Liver (tissue), 9 donors: ENCODE results near the gene GNB1. TPM values are rescaled to one million over a fixed set of nuclear protein-coding genes. Genes with fewer than 3 reads are reported as not detected.

Experiments
- DNase-seq: peaks from one replicate; pipeline ENCODE4 v3.0.0-alpha.2; 2017; ENCODE audit warnings: low spot score
- H3K27ac ChIP-seq, 2 donors: one replicate each; pipeline ENCODE4 v1.7.0; 2013; ENCODE audit warnings: inconsistent platforms in 2 of 2, low read length in 2 of 2, control low read depth in 1 of 2, low read depth in 1 of 2, mild to moderate bottlenecking in 1 of 2
- H3K27me3 ChIP-seq, 4 donors: one replicate each; pipeline versions ENCODE4 v1.6.1 to v1.7.0; 2013; ENCODE audit warnings: low read length in 3 of 4, inconsistent platforms in 1 of 4, mild to moderate bottlenecking in 1 of 4, moderate library complexity in 1 of 4; ENCODE audit not compliant: control insufficient read depth in 4 of 4, insufficient read depth in 4 of 4
- H3K36me3 ChIP-seq, 4 donors: one replicate each; pipeline versions ENCODE4 v1.6.1 to v1.7.0; 2013; ENCODE audit warnings: low read length in 3 of 4, mild to moderate bottlenecking in 3 of 4, low read depth in 1 of 4, moderate library complexity in 1 of 4; ENCODE audit not compliant: control insufficient read depth in 4 of 4, insufficient read depth in 3 of 4
- H3K4me1 ChIP-seq, 4 donors: one replicate each; pipeline versions ENCODE4 v1.6.1 to v1.7.0; 2013; ENCODE audit warnings: low read length in 3 of 4, mild to moderate bottlenecking in 3 of 4, moderate library complexity in 1 of 4; ENCODE audit not compliant: control insufficient read depth in 4 of 4, insufficient read depth in 4 of 4
- H3K4me3 ChIP-seq, 3 donors: one replicate each; pipeline versions ENCODE4 v1.6.1 to v1.7.0; 2013; ENCODE audit warnings: low read length in 3 of 3, control low read depth in 1 of 3, low read depth in 1 of 3, mild to moderate bottlenecking in 1 of 3
- H3K9ac ChIP-seq, 2 donors: one replicate each; pipeline ENCODE4 v1.7.0; 2013; ENCODE audit warnings: low read length in 2 of 2, mild to moderate bottlenecking in 2 of 2, moderate library complexity in 2 of 2, control low read depth in 1 of 2, low read depth in 1 of 2
- H3K9me3 ChIP-seq, 4 donors: one replicate each; pipeline versions ENCODE4 v1.6.1 to v1.7.0; 2013; ENCODE audit warnings: low read length in 3 of 4; ENCODE audit not compliant: control insufficient read depth in 4 of 4
- ATF3 ChIP-seq: IDR thresholded peaks from 2 replicates; pipeline ENCODE4 v1.6.1; 2016; ENCODE audit warnings: antibody characterized with exemption
- CTCF ChIP-seq: fragments of 150-350 bp; IDR thresholded peaks from 2 replicates; pipeline ENCODE4 v1.5.1; 2017; ENCODE audit warnings: improper control_type of control experiment, low read depth, low read length; ENCODE audit not compliant: missing input control
- EGR1 ChIP-seq, 2 donors: IDR thresholded peaks; 2 replicates each; pipeline ENCODE4 v1.6.1; 2016 to 2018; ENCODE audit warnings: antibody characterized with exemption in 2 of 2, low read depth in 2 of 2
- FOXA1 ChIP-seq: IDR thresholded peaks from 2 replicates; pipeline ENCODE4 v1.6.1; 2016; ENCODE audit warnings: antibody characterized with exemption
- FOXA2 ChIP-seq: IDR thresholded peaks from 2 replicates; pipeline ENCODE4 v1.6.1; 2016; ENCODE audit warnings: antibody characterized with exemption
- HNF4A ChIP-seq, 2 donors: conservative IDR thresholded peaks; 2 replicates each; pipeline ENCODE4 v1.6.1; 2016; ENCODE audit warnings: antibody characterized with exemption in 2 of 2, mild to moderate bottlenecking in 2 of 2
- HNF4G ChIP-seq: IDR thresholded peaks from 2 replicates; pipeline ENCODE4 v1.6.1; 2016; ENCODE audit warnings: antibody characterized with exemption
- JUND ChIP-seq, 2 donors: IDR thresholded peaks; 2 replicates each; pipeline ENCODE4 v1.6.1; 2016; ENCODE audit warnings: antibody characterized with exemption in 2 of 2
- MAX ChIP-seq: IDR thresholded peaks from 2 replicates; pipeline ENCODE4 v1.6.1; 2016; ENCODE audit warnings: antibody characterized with exemption
- NR2F2 ChIP-seq: IDR thresholded peaks from 2 replicates; pipeline ENCODE4 v1.6.1; 2016; ENCODE audit warnings: antibody characterized with exemption
- RAD21 ChIP-seq, 2 donors: IDR thresholded peaks; 2 replicates each; pipeline ENCODE4 v1.6.1; 2016; ENCODE audit warnings: antibody characterized with exemption in 2 of 2, mild to moderate bottlenecking in 2 of 2
- REST ChIP-seq: IDR thresholded peaks from 2 replicates; pipeline ENCODE4 v1.6.1; 2016; ENCODE audit warnings: antibody characterized with exemption, mild to moderate bottlenecking
- RXRA ChIP-seq, 2 donors: IDR thresholded peaks; 2 replicates each; pipeline ENCODE4 v1.6.1; 2017 to 2018; ENCODE audit warnings: antibody characterized with exemption in 2 of 2, mild to moderate bottlenecking in 1 of 2
- SP1 ChIP-seq: IDR thresholded peaks from 2 replicates; pipeline ENCODE4 v1.6.1; 2018; ENCODE audit warnings: antibody characterized with exemption, mild to moderate bottlenecking
- TAF1 ChIP-seq: conservative IDR thresholded peaks from 2 replicates; pipeline ENCODE4 v1.6.1; 2016; ENCODE audit warnings: antibody characterized with exemption, mild to moderate bottlenecking
- YY1 ChIP-seq: IDR thresholded peaks from 2 replicates; pipeline ENCODE4 v1.6.1; 2016; ENCODE audit warnings: antibody characterized with exemption, mild to moderate bottlenecking
- ZBTB33 ChIP-seq: IDR thresholded peaks from 2 replicates; pipeline ENCODE4 v1.6.1; 2016; ENCODE audit warnings: antibody characterized with exemption
- WGBS: extraction: QIAGEN DNeasy Blood & Tissue Kit; methylation state at CpG from one replicate; pipeline ENCODE4 v1.1.7; 2013; 5-methylcytosine and 5-hydroxymethylcytosine counted together
- polyA plus RNA-seq, 2 donors: library from polyadenylated mRNA; stranded (reverse) in 1 of 2; unstranded in 1 of 2; fragments of 200-250 nt in 1 of 2; fragments of >200 nt in 1 of 2; fragmentation: Nextera tagmentation in 1 of 2; extraction: Ambion mirVana in 1 of 2; gene quantifications; one replicate each; pipeline versions ENCODE4 v1.2.1 to v1.2.3, GENCODE V29; 2013 to 2015
- total RNA-seq, 2 donors: library from RNA; depleted of rRNA; stranded (reverse); fragments of >200 nt; gene quantifications; one replicate each; pipeline ENCODE4 v1.2.3, GENCODE V29; 2014
- donor health status: healthy.
- donor health status: healthy.
- donor health status: healthy.
- donor health status: healthy.
- donor health status: healthy.

The GNB1 gene
- total and polyA plus RNA-seq, 4 donors, result 22.3 to 68.5 (median 52.7) TPM

GRCh38 chr1:1893291-1893985, 2.6 kb upstream of the GNB1 start:
- TF ChIP-seq TAF1, result no peak
- no peak for TF ChIP-seq YY1
- no peak for TF ChIP-seq HNF4A (conservative IDR thresholded peaks at IDR 0.05)
- TF ChIP-seq REST, result no peak
- TF ChIP-seq NR2F2, result no peak
- TF ChIP-seq RAD21 (IDR thresholded peaks at IDR 0.05), result no peak
- no peak for TF ChIP-seq JUND (IDR thresholded peaks at IDR 0.05)
- no peak for TF ChIP-seq ZBTB33
- no peak for TF ChIP-seq FOXA2
- no peak for TF ChIP-seq SP1
- TF ChIP-seq HNF4G, result no peak
- TF ChIP-seq FOXA1, result no peak
- no peak for TF ChIP-seq MAX
- no peak for DNase-seq
- 92% methylated on average over 19 of the region's 19 CpGs for WGBS
- peaks cover 15 to 36% (median 28%) of the 10 kb centered on the region in 4 donors for H3K4me1 ChIP-seq
- no peaks in the 10 kb centered on the region for H3K36me3 ChIP-seq
- H3K4me3 ChIP-seq, result no peak overlapping the region
- no peak overlapping the region for H3K9ac ChIP-seq
- no peaks in the 10 kb centered on the region for H3K9me3 ChIP-seq
- H3K27ac ChIP-seq, result no peak overlapping the region
- H3K27me3 ChIP-seq, result no peaks in the 10 kb centered on the region

GRCh38 chr1:1892763-1893120, 1.9 kb upstream of the GNB1 start:
- Histone ChIP-seq H3K4me3 (no peak overlapping the region), H3K27me3 (no peaks in the 10 kb centered on the region), H3K36me3 (no peaks in the 10 kb centered on the region), H3K9me3 (no peaks in the 10 kb centered on the region), H3K27ac (no peak overlapping the region), H3K4me1 (peaks cover 15 to 36% (median 29%) of the 10 kb centered on the region in 4 donors), H3K9ac (no peak overlapping the region)
- TF ChIP-seq CTCF (no peak), JUND (IDR thresholded peaks at IDR 0.05) (no peak), RXRA (IDR thresholded peaks at IDR 0.05) (no peak), EGR1 (IDR thresholded peaks at IDR 0.05; ENCODE audit: low read depth in 2 of 2) (no peak), ATF3 (no peak), RAD21 (IDR thresholded peaks at IDR 0.05) (no peak)
- WGBS, result 77% methylated on average over 7 of the region's 7 CpGs
- DNase-seq, result no peak
